Suppressor macrophage (primary cell): ENCODE measurements around the gene SPDYE11.
"Not testable (repeated sequence)": the region's sequence is repeated elsewhere in the genome, so short reads cannot be mapped to it uniquely, and the experiment has no call there.

Experiments
- DNase-seq, 4 experiments: peaks; one replicate each; pipeline ENCODE4 v3.0.0-alpha.2; 2020 to 2022
- total RNA-seq, 17 experiments: gene quantifications; one replicate each; lab custom pipeline; 2026; ENCODE audit warnings: mixed read lengths in 6 of 17, inconsistent platforms in 3 of 17; lab: John Stamatoyannopoulos, UW

Gene SPDYE11
- 0 reads per million in 17 experiments for total RNA-seq

DNA sequence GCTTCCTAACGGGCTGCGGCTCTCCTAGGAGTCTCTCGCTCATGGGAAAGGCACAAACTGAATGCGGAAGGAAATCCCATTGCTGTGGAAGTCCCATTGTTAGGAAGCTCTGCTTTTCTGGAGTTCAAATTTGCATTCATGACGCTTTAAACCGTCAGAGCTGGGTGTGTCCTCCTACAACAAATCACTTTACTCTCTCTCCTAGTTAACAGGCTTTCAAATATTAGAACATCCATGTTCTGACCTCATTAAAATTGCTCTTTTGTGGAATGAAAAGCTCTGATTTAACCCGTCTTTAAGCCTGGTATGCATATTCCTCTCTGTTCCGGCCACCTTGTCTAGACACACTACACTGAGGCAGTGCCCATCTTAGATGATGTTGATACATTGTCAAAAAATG, at the start of gene SPDYE11:
SPDYE11 (minus strand) TSS at position 101 of the 400 bp plus-strand sequence. CDS start 1,800 bp downstream, outside the sequence.
- DNase-seq, result not testable (repeated sequence)

DNA sequence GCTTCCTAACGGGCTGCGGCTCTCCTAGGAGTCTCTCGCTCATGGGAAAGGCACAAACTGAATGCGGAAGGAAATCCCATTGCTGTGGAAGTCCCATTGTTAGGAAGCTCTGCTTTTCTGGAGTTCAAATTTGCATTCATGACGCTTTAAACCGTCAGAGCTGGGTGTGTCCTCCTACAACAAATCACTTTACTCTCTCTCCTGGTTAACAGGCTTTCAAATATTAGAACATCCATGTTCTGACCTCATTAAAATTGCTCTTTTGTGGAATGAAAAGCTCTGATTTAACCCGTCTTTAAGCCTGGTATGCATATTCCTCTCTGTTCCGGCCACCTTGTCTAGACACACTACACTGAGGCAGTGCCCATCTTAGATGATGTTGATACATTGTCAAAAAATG, 28.2 kb upstream of the SPDYE11 start, which contains the start of gene SPDYE9:
SPDYE9 (minus strand) TSS at position 101 of the 400 bp plus-strand sequence. CDS start 1,800 bp downstream, outside the sequence.
- not testable (repeated sequence) for DNase-seq

DNA sequence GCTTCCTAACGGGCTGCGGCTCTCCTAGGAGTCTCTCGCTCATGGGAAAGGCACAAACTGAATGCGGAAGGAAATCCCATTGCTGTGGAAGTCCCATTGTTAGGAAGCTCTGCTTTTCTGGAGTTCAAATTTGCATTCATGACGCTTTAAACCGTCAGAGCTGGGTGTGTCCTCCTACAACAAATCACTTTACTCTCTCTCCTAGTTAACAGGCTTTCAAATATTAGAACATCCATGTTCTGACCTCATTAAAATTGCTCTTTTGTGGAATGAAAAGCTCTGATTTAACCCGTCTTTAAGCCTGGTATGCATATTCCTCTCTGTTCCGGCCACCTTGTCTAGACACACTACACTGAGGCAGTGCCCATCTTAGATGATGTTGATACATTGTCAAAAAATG, 28.0 kb downstream of the SPDYE11 start, which contains the start of gene SPDYE8:
SPDYE8 (minus strand) TSS at position 101 of the 400 bp plus-strand sequence. CDS start 1,800 bp downstream, outside the sequence.
- DNase-seq, result not testable (repeated sequence)

- peak in 2 of 4 experiments; percentile 0 to 1 for DNase-seq
Measured at GRCh38 chr7:73006491-73006890, 51.2 kb downstream of the SPDYE11 start.

DNA sequence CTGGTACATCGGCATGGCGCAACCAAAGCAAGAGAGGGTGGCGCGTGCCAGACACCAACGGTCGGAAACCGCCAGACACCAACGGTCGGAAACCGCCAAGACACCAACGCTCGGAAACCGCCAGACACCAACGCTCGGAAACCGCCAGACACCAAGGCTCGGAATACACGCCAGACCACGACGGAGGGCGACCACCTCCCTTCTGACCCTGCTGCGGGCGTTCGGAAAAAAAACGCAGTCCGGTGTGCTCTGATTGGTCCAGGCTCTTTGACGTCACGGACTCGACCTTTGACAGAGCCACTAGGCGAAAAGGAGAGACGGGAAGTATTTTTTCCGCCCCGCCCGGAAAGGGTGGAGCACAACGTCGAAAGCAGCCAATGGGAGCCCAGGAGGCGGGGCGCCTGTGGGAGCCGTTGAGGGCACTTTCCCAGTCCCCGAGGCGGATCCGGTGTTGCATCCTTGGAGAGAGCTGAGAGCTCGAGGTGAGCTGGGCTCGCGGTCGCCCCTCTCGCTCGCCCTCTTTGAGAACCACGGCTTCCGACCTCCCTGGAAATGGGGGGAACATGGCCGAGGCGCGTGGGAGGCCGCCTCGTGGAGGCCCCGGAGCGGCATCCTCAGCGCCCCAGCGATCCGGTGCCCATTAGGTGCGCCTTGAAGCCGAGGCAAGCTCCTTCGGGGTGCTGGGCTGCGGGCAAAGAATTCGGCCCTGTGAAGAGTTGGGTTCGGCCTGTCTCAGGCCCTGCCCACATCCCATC, 51.8 kb downstream of the SPDYE11 start:
- DNase-seq, result peak; percentile 83 to 92 (median 86)

DNA sequence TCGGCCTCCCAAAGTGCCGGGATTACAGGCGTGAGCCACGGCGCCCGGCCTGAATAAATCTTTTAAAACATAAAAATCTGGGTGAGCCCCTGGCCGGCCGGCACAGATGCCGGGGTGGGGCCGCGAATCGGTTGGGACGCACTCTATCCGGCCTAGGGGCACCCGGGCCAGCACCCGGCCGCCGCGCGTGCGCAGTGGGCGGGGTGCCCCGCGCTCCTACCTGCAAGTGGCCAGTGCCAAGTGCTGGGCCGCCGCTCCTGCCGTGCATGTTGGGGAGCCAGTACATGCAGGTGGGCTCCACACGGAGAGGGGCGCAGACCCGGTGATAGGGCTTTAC, 52.4 kb downstream of the SPDYE11 start:
- not testable (repeated sequence) for DNase-seq

- DNase-seq, result not testable (repeated sequence)
Measured at GRCh38 chr7:72997887-72998468, 59.7 kb downstream of the SPDYE11 start.
